Small intestine (tissue), 7 donors: ENCODE data around the gene CEP85L. TPM values are rescaled to one million over a fixed set of nuclear protein-coding genes. Genes with fewer than 3 reads are reported as not detected.
A peak's percentile ranks its signal among the peaks of the same experiment; 100 is the strongest.

Experiments used
- DNase-seq, 2 donors: peaks; one replicate each; pipeline versions ENCODE4 v3.0.0 to v3.0.0-alpha.2; 2013
- FAIRE-seq: peaks from 2 replicates; lab custom pipeline; 2012; peaks lifted over from hg19 to GRCh38; lab: Jason Lieb, UNC
- H3K27ac ChIP-seq, 3 donors: one replicate each; pipeline ENCODE4 v1.5.1; 2013; ENCODE audit warnings: low read length in 2 of 3, mild to moderate bottlenecking in 2 of 3, control low read depth in 1 of 3, inconsistent platforms in 1 of 3, low read depth in 1 of 3, moderate library complexity in 1 of 3
- H3K27me3 ChIP-seq, 3 donors: one replicate each; pipeline ENCODE4 v1.6.1; 2013; ENCODE audit warnings: low read length in 3 of 3, inconsistent platforms in 1 of 3; ENCODE audit not compliant: control insufficient read depth in 3 of 3, insufficient read depth in 3 of 3
- H3K36me3 ChIP-seq, 3 donors: one replicate each; pipeline ENCODE4 v1.6.1; 2013; ENCODE audit warnings: low read length in 3 of 3, inconsistent platforms in 1 of 3, low read depth in 1 of 3, mild to moderate bottlenecking in 1 of 3, moderate library complexity in 1 of 3; ENCODE audit not compliant: control insufficient read depth in 3 of 3, insufficient read depth in 2 of 3
- H3K4me1 ChIP-seq, 3 donors: one replicate each; pipeline ENCODE4 v1.6.1; 2013; ENCODE audit warnings: low read length in 2 of 3, inconsistent platforms in 1 of 3, low read depth in 1 of 3, mild to moderate bottlenecking in 1 of 3, moderate library complexity in 1 of 3; ENCODE audit not compliant: control insufficient read depth in 3 of 3, insufficient read depth in 2 of 3
- H3K4me3 ChIP-seq, 3 donors: one replicate each; pipeline ENCODE4 v1.5.1; 2013; ENCODE audit warnings: low read length in 3 of 3, control low read depth in 1 of 3, inconsistent platforms in 1 of 3, low read depth in 1 of 3, mild to moderate bottlenecking in 1 of 3, moderate library complexity in 1 of 3
- H3K9me3 ChIP-seq, 2 donors: one replicate each; pipeline ENCODE4 v1.6.1; 2013; ENCODE audit warnings: low read depth in 1 of 2, low read length in 1 of 2; ENCODE audit not compliant: control insufficient read depth in 2 of 2, insufficient read depth in 1 of 2
- WGBS, 3 donors: extraction: QIAGEN DNeasy Blood & Tissue Kit; methylation state at CpG; one replicate each; pipeline ENCODE4 v1.1.7; 2013; 5-methylcytosine and 5-hydroxymethylcytosine counted together
- polyA plus RNA-seq, 4 donors: library from polyadenylated mRNA; stranded (reverse) in 3 of 4; unstranded in 1 of 4; fragments of 200-250 nt in 3 of 4; fragments of 120-200 nt in 1 of 4; gene quantifications; one replicate each; pipeline versions ENCODE4 v1.2.1 to v1.2.3, GENCODE V29; 2013
- donor health status: healthy with polysubstance abuse.
- donor health status: control.
- donor health status: control.
- donor health status: Bipolar disorder and iron deficiency.
- donor health status: healthy.

Gene CEP85L
- polyA plus RNA-seq, 4 donors = 0.22 to 2.2 (median 0.66) TPM

GRCh38 chr6:118621799-118622470 is 29.5 kb downstream of the CEP85L start:
- FAIRE-seq (no peak), DNase-seq (no peak)
- Histone ChIP-seq H3K9me3 (peaks cover 0 to 16% of the 10 kb centered on the region in 2 donors), H3K36me3 (no peaks in the 10 kb centered on the region), H3K4me3 (no peak overlapping the region), H3K27me3 (no peaks in the 10 kb centered on the region), H3K27ac (no peak overlapping the region), H3K4me1 (no peaks in the 10 kb centered on the region)
- WGBS, 3 donors = 81 to 89% (median 89%) methylated on average over 7 of the region's 7 CpGs

GRCh38 chr6:118620202-118620601 is 31.2 kb downstream of the CEP85L start:
- H3K4me3 ChIP-seq = no peak overlapping the region
- no peaks in the 10 kb centered on the region for H3K4me1 ChIP-seq
- H3K27me3 ChIP-seq = no peaks in the 10 kb centered on the region
- no peak for FAIRE-seq
- no peaks in the 10 kb centered on the region for H3K36me3 ChIP-seq
- DNase-seq = no peak
- no peak overlapping the region for H3K27ac ChIP-seq
- H3K9me3 ChIP-seq = peaks cover 0 to 4% of the 10 kb centered on the region in 2 donors
- WGBS, 3 donors = 64 to 88% (median 78%) methylated on average over 4 of the region's 4 CpGs

GRCh38 chr6:118618676-118619377 is 32.6 kb downstream of the CEP85L start:
- H3K27me3 ChIP-seq = no peaks in the 10 kb centered on the region
- WGBS, 3 donors = 18 to 43% (median 29%) methylated on average over 15 of the region's 15 CpGs
- peak; percentile 34 to 51 for DNase-seq
- peaks cover 0 to 2% of the 10 kb centered on the region in 2 donors for H3K9me3 ChIP-seq
- no peaks in the 10 kb centered on the region for H3K36me3 ChIP-seq
- no peak overlapping the region for H3K4me3 ChIP-seq
- H3K4me1 ChIP-seq = no peaks in the 10 kb centered on the region
- no peak for FAIRE-seq
- H3K27ac ChIP-seq = no peak overlapping the region

- Histone ChIP-seq H3K27ac (no peak overlapping the region), H3K4me3 (no peak overlapping the region), H3K27me3 (no peaks in the 10 kb centered on the region), H3K4me1 (no peaks in the 10 kb centered on the region), H3K9me3 (peaks cover 0 to 6% of the 10 kb centered on the region in 2 donors), H3K36me3 (no peaks in the 10 kb centered on the region)
- WGBS, 3 donors = 79 to 90% (median 81%) methylated on average over 11 of the region's 11 CpGs
- no peak for DNase-seq
- no peak for FAIRE-seq
Observed at GRCh38 chr6:118617417-118617816, 34.0 kb downstream of the CEP85L start.

GRCh38 chr6:118611334-118611733 is 40.1 kb downstream of the CEP85L start:
- Histone ChIP-seq H3K9me3 (peaks cover 0 to 7% of the 10 kb centered on the region in 2 donors), H3K27me3 (no peaks in the 10 kb centered on the region), H3K4me3 (no peak overlapping the region), H3K27ac (no peak overlapping the region), H3K36me3 (no peaks in the 10 kb centered on the region), H3K4me1 (no peaks in the 10 kb centered on the region)
- WGBS, 3 donors = 92 to 97% (median 96%) methylated on average over 3 of the region's 3 CpGs
- peak; percentile 71 for FAIRE-seq
- no peak for DNase-seq

GRCh38 chr6:118606858-118607257 is 44.5 kb downstream of the CEP85L start:
- Histone ChIP-seq H3K36me3 (no peaks in the 10 kb centered on the region), H3K27ac (no peak overlapping the region), H3K4me3 (no peak overlapping the region), H3K9me3 (peaks cover 0 to 3% of the 10 kb centered on the region in 2 donors), H3K27me3 (no peaks in the 10 kb centered on the region), H3K4me1 (no peaks in the 10 kb centered on the region)
- 30 to 63% (median 40%) methylated on average over 5 of the region's 5 CpGs for WGBS, 3 donors
- DNase-seq (no peak), FAIRE-seq (no peak)

GRCh38 chr6:118606268-118606667 is 45.1 kb downstream of the CEP85L start:
- WGBS, 3 donors = 49 to 52% (median 52%) methylated on average over 3 of the region's 3 CpGs
- H3K27ac ChIP-seq = no peak overlapping the region
- no peak for FAIRE-seq

GRCh38 chr6:118603372-118603771 is 48.0 kb downstream of the CEP85L start:
- H3K9me3 ChIP-seq = peaks cover 0 to 3% of the 10 kb centered on the region in 2 donors
- DNase-seq (no peak), FAIRE-seq (no peak)
- WGBS, 3 donors = 95 to 97% (median 96%) methylated on average over 2 of the region's 2 CpGs
- no peak overlapping the region for H3K4me3 ChIP-seq
- H3K27me3 ChIP-seq = no peaks in the 10 kb centered on the region
- H3K27ac ChIP-seq = no peak overlapping the region
- H3K4me1 ChIP-seq = no peaks in the 10 kb centered on the region
- H3K36me3 ChIP-seq = no peaks in the 10 kb centered on the region

More at GRCh38 chr6:118606268-118606667, 45.1 kb downstream of the CEP85L start:
- no peaks in the 10 kb centered on the region for H3K36me3 ChIP-seq
- H3K27me3 ChIP-seq = no peaks in the 10 kb centered on the region
- H3K9me3 ChIP-seq = peaks cover 0 to 3% of the 10 kb centered on the region in 2 donors
- H3K4me1 ChIP-seq = no peaks in the 10 kb centered on the region
- no peak overlapping the region for H3K4me3 ChIP-seq
- DNase-seq = no peak
